ENCODE measurements around the gene DYNC2LI1.
A peak's percentile ranks its signal among the peaks of the same experiment; 100 is the strongest.

Gene DYNC2LI1

DNA sequence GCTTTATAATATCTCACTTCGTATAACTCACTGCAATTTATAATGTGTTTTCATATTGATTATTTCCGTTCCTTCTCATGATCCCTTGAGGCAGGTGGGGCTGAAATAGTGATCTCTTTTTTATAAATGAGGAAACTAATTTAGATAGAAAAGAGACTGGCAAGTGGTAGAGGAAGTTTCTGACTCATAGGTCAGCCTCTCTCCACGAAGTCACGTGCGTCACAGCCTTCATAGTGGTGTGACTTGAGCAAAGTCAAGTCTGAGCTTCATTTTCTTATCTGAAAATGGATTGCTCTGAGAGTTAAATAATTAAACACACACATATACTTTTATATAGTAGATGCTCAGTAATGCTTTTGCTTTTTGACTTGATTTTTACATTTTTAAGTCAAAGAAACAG lies 44.9 kb downstream of the DYNC2LI1 start:
- 0 out of 3 replicates have a peak, but pooled peaks have one; percentile 26 for ATAC-seq
- TF ChIP-seq, protein P1, sequence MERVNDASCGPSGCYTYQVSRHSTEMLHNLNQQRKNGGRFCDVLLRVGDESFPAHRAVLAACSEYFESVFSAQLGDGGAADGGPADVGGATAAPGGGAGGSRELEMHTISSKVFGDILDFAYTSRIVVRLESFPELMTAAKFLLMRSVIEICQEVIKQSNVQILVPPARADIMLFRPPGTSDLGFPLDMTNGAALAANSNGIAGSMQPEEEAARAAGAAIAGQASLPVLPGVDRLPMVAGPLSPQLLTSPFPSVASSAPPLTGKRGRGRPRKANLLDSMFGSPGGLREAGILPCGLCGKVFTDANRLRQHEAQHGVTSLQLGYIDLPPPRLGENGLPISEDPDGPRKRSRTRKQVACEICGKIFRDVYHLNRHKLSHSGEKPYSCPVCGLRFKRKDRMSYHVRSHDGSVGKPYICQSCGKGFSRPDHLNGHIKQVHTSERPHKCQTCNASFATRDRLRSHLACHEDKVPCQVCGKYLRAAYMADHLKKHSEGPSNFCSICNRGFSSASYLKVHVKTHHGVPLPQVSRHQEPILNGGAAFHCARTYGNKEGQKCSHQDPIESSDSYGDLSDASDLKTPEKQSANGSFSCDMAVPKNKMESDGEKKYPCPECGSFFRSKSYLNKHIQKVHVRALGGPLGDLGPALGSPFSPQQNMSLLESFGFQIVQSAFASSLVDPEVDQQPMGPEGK (CRISPR knock-in tag; IDR thresholded peaks at IDR 0.05; ENCODE audit: borderline replicate concordance), result no peak
- TF ChIP-seq OSR1 (CRISPR knock-in tag; IDR thresholded peaks at IDR 0.05), result no peak

DNA sequence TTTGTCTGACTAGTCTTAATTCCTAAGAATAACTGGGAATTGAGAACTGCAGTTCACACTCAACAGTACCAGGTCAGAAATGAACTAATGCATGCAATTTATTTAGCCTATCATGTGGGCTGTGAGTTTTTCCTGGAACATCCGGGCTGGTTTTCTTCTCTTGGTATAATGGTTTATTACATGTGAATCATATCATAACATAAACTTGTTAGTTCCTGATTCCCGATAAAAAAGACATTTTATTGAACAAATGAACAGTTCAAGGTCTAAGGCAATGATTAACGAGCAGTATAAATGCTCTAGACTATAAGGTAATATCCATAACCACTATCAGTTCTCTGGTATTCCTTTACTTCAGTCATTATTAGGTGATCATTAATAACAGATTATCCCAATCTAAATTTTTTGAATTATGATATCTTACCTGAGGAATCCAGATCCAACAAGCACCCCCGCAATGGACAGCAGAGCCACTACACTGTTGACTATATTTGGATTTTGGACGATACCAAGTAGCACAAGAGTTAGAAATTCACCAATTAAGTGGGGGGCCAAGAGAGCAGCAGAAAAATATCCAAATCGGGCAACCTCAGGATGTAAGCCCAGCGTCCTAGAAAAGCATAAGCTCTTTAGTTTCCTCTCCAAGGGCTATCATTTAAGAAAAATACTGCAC lies 45.8 kb downstream of the DYNC2LI1 start:
- TF ChIP-seq ISL1 (CRISPR knock-in tag; IDR thresholded peaks at IDR 0.05), result no peak
- no peak for TF ChIP-seq ARNTL (CRISPR knock-in tag; IDR thresholded peaks at IDR 0.05; ENCODE audit: borderline replicate concordance, low read depth)
- no peak for TF ChIP-seq TOX (CRISPR knock-in tag; IDR thresholded peaks at IDR 0.05; ENCODE audit: borderline replicate concordance)
- no peak for TF ChIP-seq CSDC2 (CRISPR knock-in tag; IDR thresholded peaks at IDR 0.05)
- TF ChIP-seq, protein P2, sequence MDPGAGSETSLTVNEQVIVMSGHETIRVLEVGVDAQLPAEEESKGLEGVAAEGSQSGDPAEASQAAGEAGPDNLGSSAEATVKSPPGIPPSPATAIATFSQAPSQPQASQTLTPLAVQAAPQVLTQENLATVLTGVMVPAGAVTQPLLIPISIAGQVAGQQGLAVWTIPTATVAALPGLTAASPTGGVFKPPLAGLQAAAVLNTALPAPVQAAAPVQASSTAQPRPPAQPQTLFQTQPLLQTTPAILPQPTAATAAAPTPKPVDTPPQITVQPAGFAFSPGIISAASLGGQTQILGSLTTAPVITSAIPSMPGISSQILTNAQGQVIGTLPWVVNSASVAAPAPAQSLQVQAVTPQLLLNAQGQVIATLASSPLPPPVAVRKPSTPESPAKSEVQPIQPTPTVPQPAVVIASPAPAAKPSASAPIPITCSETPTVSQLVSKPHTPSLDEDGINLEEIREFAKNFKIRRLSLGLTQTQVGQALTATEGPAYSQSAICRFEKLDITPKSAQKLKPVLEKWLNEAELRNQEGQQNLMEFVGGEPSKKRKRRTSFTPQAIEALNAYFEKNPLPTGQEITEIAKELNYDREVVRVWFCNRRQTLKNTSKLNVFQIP (CRISPR knock-in tag; IDR thresholded peaks at IDR 0.05; ENCODE audit: borderline replicate concordance, low read depth), result no peak
- no peak for TF ChIP-seq ZFP30 (CRISPR knock-in tag; IDR thresholded peaks at IDR 0.05)
- no peak for TF ChIP-seq ZFP3 (CRISPR knock-in tag; IDR thresholded peaks at IDR 0.05)
- TF ChIP-seq, protein P3, sequence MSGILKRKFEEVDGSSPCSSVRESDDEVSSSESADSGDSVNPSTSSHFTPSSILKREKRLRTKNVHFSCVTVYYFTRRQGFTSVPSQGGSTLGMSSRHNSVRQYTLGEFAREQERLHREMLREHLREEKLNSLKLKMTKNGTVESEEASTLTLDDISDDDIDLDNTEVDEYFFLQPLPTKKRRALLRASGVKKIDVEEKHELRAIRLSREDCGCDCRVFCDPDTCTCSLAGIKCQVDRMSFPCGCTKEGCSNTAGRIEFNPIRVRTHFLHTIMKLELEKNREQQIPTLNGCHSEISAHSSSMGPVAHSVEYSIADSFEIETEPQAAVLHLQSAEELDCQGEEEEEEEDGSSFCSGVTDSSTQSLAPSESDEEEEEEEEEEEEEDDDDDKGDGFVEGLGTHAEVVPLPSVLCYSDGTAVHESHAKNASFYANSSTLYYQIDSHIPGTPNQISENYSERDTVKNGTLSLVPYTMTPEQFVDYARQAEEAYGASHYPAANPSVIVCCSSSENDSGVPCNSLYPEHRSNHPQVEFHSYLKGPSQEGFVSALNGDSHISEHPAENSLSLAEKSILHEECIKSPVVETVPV (CRISPR knock-in tag; IDR thresholded peaks at IDR 0.05), result no peak
- no peak for TF ChIP-seq OSR1 (CRISPR knock-in tag; IDR thresholded peaks at IDR 0.05)
- TF ChIP-seq TCF4 (CRISPR knock-in tag; IDR thresholded peaks at IDR 0.05; ENCODE audit: borderline replicate concordance), result no peak
- TF ChIP-seq, protein P4, sequence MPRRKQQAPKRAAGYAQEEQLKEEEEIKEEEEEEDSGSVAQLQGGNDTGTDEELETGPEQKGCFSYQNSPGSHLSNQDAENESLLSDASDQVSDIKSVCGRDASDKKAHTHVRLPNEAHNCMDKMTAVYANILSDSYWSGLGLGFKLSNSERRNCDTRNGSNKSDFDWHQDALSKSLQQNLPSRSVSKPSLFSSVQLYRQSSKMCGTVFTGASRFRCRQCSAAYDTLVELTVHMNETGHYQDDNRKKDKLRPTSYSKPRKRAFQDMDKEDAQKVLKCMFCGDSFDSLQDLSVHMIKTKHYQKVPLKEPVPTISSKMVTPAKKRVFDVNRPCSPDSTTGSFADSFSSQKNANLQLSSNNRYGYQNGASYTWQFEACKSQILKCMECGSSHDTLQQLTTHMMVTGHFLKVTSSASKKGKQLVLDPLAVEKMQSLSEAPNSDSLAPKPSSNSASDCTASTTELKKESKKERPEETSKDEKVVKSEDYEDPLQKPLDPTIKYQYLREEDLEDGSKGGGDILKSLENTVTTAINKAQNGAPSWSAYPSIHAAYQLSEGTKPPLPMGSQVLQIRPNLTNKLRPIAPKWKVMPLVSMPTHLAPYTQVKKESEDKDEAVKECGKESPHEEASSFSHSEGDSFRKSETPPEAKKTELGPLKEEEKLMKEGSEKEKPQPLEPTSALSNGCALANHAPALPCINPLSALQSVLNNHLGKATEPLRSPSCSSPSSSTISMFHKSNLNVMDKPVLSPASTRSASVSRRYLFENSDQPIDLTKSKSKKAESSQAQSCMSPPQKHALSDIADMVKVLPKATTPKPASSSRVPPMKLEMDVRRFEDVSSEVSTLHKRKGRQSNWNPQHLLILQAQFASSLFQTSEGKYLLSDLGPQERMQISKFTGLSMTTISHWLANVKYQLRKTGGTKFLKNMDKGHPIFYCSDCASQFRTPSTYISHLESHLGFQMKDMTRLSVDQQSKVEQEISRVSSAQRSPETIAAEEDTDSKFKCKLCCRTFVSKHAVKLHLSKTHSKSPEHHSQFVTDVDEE (CRISPR knock-in tag; IDR thresholded peaks at IDR 0.05), result no peak
- TF ChIP-seq ESRRG (CRISPR knock-in tag; IDR thresholded peaks at IDR 0.05), result no peak
- no peak for TF ChIP-seq RARB (CRISPR knock-in tag; IDR thresholded peaks at IDR 0.05)
- TF ChIP-seq, protein P1 (CRISPR knock-in tag; IDR thresholded peaks at IDR 0.05; ENCODE audit: borderline replicate concordance), result no peak
- TF ChIP-seq, protein P5, sequence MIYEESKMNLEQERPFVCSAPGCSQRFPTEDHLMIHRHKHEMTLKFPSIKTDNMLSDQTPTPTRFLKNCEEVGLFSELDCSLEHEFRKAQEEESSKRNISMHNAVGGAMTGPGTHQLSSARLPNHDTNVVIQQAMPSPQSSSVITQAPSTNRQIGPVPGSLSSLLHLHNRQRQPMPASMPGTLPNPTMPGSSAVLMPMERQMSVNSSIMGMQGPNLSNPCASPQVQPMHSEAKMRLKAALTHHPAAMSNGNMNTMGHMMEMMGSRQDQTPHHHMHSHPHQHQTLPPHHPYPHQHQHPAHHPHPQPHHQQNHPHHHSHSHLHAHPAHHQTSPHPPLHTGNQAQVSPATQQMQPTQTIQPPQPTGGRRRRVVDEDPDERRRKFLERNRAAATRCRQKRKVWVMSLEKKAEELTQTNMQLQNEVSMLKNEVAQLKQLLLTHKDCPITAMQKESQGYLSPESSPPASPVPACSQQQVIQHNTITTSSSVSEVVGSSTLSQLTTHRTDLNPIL (CRISPR knock-in tag; IDR thresholded peaks at IDR 0.05; ENCODE audit: low read depth), result no peak
- no peak for TF ChIP-seq ZNF565 (CRISPR knock-in tag; conservative IDR thresholded peaks at IDR 0.05; ENCODE audit: low read depth)
- no peak for ATAC-seq

DNA sequence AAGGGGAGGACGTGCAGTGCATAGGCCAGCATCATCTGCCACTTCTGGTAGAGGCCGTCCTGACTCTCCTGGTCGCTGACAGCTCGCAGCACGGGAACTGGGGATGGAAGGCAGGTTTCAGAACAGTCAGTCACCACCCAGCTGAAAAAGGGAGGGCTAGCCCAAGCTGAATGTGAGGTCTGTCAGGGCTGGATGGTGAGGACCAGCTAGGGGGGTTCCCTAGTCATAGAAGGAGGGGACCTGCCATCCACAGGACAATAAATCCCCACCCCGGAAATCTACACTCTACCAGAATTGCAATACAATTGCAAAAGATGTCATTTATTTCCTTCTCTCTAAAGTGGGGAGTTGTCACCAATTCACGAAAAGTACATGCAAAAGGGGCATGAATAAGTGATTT lies 49.0 kb downstream of the DYNC2LI1 start:
- ATAC-seq, result no peak
- TF ChIP-seq TOX (CRISPR knock-in tag; IDR thresholded peaks at IDR 0.05; ENCODE audit: borderline replicate concordance), result no peak
- TF ChIP-seq SNAI2 (CRISPR knock-in tag; IDR thresholded peaks at IDR 0.05), result no peak
- TF ChIP-seq, protein P4 (CRISPR knock-in tag; IDR thresholded peaks at IDR 0.05), result no peak
- TF ChIP-seq, protein P3 (CRISPR knock-in tag; IDR thresholded peaks at IDR 0.05), result no peak
- TF ChIP-seq, protein P2 (CRISPR knock-in tag; IDR thresholded peaks at IDR 0.05; ENCODE audit: borderline replicate concordance, low read depth), result no peak
- no peak for TF ChIP-seq ISL1 (CRISPR knock-in tag; IDR thresholded peaks at IDR 0.05)
- TF ChIP-seq ZFP3 (CRISPR knock-in tag; IDR thresholded peaks at IDR 0.05), result no peak
- no peak for TF ChIP-seq ESRRG (CRISPR knock-in tag; IDR thresholded peaks at IDR 0.05)
- TF ChIP-seq ZFP30 (CRISPR knock-in tag; IDR thresholded peaks at IDR 0.05), result no peak
